ENCODE measurements around the gene MBD5.

GRCh38 chr2:148515976-148516375 is 495.1 kb downstream of the MBD5 start:
- TF ChIP-seq CTCF (conservative IDR thresholded peaks at IDR 0.05; ENCODE audit: low read depth, low read length) (no peak), EZH2 (IDR thresholded peaks at IDR 0.05; ENCODE audit: low read length, unreplicated experiment) (no peak), EZH2phosphoT487 (IDR thresholded peaks at IDR 0.05; ENCODE audit: borderline replicate concordance, low read length) (no peak)
